ENCODE results near the gene COX4I1.
A peak's percentile ranks its signal among the peaks of the same experiment; 100 is the strongest.

The COX4I1 gene

DNA sequence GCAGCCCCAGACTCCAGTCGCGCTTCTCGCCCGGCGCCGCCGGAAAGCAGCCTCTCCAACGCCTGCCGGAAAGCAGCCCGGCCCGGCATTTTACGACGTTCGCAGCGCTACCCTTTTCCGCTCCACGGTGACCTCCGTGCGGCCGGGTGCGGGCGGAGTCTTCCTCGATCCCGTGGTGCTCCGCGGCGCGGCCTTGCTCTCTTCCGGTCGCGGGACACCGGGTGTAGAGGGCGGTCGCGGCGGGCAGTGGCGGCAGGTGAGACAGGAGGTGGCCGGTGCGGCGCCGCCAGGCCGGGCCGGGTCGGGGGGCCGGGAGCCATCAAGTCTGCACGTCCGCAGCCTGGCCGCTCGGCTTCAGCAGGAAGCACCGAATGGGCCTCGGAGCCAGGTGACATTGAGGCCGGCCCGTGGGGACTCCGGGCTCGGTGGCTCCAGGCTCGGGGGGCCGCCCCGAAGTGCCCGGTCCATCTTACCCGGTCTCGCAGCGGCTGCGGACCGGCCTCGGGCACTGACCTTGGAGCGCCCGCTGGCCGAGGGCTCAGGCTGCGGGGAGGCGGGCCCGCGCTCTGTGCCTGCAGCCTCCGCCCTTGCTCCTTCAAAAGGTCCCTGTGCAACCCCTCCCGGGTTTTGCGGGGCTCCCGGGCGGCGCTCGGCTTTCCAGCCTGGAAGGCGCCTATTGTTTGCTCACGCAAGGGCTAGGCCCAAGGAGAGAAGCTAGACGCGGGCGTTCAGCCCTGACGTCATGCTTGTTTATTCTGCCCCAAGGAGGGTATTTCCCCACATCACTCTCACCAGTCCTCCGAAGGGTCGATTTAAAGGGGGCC is at the start of gene COX4I1, which contains the start of gene EMC8:
Gene COX4I1 (plus strand): TSS at position 199 of the 824 bp plus-strand sequence. CDS start 1,511 bp downstream, outside the sequence.
Gene EMC8 (minus strand): TSS at position 48 of the 824 bp plus-strand sequence. CDS start 249 bp downstream, outside the sequence.
- DNase-seq, result peak; percentile 91

DNA sequence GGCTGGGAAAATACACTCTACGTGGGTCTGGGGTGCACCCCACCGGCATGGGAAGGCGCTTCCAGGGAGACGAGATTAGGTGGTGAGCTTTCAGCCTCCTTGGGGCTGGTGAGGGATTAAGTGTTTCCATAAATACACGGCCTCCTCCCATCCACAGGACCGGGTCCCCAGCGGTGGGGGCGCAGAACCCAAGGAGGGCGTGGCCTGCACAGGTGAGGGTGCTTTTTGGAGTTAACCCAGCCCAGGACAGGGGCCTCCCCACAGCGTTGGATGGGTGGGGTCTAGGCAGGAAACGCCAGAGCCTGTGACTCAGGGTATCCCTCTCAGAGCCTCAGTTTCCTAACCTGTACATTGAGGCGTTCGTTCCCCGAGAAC is 49.7 kb upstream of the COX4I1 start:
- no peak for DNase-seq

DNA sequence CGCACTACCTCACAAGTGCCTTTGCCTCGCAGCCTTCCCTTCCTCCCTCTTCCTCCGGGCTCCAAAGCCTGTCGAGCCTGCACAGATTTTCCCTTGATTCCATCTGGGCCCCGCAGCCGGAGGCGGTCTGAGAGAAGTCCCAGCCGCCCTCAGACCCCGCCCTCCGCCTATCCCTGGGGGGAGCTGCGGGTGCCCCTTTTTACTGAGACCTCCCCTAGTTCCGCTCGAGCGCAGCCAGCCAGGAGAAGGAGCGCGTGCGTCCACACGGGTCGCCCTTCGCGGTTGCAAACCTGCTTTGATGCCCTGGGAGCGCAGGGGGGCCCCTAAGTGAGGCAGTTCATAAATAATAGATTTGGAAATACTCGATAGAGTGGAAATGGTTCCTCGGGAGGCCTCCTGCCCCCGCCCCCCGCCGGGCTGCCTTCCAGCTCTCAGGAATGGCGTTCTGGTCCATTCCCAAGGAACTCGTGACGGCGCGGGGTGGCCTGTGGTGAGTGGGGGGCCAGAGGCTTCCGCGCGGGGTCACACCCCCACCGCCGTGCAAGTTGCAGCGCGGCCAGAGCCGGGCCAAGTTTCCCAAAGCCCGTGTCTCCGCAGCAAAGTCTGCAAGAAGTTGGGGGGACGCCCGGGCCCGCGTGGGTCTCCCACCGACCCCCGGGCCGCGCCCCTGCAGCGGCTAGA is 49.2 kb upstream of the COX4I1 start:
- no peak for DNase-seq

DNA sequence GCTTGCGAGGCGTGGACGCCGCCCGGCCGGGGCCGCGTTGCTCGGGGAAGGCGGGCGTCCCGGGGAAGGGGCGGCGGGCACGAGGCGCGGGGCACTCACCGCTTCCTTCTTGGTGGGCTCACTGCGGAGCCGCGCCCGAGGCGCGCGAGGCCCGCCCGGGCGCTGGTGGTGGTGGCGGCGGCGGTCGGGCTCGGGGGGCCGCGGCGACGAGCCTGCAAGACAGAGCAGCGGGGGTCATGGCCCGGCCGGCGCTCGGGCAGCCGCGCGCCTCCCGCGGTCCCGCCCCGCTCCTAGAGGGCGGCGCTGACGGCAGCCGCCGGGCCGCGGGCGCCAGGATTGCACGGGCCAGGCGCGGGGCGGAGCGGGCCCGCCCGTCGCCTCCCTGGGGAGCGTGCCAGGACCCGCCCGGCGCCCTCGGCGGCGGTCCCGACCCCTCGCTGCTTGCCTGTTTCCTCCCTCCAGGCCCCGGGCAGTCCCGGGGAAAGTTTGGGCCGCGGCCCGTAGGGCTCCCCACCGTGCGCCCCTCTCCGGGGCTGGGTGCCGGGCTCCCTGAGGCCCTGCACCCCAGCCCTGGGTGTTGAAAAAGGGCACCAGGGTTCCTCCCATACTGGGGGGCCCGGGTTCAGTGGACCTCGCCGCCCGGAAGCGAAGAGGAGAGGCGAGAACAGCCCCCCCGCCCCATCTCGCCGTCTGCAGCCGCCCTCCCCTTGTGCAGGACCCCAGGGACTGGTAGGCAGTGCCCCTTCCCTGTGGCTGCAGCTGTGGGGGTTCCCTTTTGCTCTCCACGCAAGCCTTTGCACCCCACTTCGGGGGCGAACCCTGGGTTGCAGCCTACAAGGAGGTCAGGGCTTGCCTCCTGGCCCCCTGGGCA is 48.4 kb upstream of the COX4I1 start, which contains the start of gene C16orf74:
Gene C16orf74 (minus strand): TSS at position 270 of the 871 bp plus-strand sequence. CDS start 15,879 bp downstream, outside the sequence.
- DNase-seq, result peak; percentile 30

DNA sequence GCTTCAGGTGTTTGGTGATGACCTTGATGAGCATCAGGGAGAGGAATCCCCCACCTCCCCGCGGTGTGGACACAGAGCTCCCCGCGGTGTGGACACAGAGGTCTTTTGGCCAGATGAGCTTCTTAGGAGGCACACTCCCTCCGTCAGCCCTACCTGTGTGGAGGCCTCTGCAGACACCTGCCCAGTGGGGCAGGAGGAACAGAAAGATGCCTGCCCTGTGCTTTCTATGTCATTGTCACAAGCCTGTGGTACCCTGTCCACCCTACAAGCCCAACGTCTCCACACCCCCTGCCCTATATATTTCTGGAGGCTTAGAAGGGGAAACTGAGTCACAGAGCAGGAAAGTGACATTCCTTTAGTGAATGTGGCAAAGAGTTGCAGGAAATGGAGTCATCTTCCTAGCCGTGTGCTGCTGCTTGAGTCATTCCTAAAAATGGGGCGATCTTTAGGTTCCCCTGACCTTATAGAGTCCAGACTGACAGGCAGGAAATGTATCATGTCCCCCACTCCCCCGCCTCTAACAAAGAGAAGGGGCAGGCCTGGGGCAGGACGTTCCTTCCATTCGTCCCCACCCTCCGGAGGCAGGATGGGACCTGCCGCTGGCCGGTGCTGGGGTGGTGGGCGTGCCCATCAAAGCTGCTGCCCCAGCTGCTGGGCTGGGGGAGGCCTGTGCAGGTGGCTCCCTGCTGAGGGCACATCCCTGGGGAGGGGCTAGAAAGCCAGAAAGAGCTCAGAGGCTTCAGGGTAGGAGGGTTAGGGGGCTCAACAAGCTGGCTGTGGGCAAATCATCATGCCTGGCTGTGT is 47.6 kb upstream of the COX4I1 start:
- DNase-seq, result no peak

DNA sequence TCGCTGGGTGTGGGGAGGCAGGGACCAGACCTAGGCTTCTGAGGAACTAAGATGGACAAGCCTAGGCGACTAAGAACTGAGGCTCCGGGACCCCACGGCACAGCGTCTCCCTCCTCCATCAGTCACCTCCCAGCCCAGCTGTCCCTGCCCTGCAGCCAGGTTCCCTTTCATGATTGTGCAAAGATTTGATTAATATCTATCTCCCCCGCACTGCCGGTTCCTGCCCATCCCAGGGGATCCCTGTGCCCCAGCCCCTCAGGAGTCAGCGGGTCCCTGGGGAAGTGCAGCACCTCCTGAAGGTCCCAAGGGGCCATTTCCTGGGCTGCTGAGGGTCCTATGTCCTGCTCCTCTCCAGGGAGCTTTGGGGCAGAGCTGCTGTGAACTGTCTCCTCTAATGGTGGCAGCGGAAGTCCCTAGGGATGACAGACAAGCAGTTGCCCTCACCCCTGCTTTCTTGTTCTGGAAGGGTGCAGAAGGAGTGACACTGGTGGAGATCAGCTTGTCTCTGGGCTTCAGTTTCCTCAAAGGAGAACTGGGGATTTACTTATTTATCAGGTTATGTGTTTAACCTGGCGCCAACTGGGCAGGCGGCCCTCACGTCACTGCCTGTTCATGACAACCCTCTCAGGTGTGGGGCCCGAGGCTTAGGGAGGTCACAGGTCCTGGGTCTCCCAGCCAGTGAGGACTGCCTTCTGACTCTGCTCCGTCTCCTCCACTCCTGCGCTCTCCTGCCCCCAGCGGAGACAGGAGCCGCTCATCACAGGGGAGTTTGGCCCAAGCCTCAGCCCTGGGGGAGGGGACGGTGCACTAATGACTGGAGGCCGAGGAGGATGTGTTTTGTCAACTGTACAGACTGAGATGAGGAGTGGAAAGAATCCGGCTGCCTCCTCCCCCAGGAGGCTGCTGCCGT is 46.7 kb upstream of the COX4I1 start:
- no peak for DNase-seq

DNA sequence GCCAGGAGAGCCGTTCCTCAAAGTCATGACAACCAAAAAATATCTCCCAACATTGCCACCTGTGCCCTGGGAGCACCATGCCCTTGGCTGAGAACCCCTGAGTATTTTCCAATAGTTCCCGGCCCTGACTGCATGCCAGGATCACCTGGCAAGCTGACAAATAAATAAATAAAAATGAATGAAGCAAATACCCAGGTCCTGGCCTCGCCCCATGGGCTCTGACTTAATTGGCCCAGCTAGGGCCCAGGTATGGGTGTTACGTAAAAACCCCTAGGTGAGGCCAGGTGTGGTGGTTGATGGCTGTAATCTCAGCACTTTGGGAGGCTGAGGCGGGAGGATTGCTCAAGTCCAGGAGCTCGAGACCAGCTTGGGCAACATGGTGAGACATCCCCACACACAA is 45.9 kb upstream of the COX4I1 start:
- no peak for DNase-seq

DNA sequence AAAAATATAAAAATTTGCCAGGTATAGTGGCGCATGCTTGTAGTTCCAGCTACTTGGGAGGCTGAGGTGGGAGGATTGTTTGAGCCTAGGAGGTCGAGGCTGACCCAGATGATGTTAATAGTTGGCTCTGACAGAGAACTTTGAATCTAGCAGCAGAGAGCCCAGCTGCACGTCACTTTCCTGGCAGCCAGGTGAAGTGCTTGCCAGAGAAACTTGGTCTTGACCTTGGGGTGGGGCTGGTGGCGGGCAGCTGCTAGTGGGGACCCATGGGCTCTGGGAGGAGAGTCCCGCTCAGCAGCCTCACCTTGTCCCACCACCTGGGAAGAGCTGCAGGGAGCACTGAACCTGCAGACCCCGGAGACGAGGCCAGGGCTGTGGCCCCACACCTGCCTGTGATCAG is 45.5 kb upstream of the COX4I1 start:
- DNase-seq, result no peak

DNA sequence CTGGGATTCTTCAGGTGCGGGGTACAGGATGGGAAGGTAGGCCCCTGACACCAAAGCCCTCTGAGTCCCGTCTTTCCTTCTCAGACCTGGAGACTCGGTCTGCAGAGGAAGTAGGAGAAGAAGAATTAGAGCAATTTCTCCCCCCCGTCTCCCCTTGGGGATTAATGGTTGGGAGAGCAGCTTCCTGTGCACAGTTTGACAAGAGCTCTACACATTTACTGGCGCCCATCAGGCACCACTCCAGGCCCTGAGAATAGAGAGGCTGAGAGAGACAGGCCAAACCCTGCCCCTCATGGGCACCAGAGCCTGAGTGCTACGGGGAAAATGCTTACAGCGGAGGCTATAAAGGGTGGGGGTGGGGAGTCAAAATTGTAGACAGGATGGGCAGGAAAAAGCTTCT is 45.1 kb upstream of the COX4I1 start:
- no peak for DNase-seq

DNA sequence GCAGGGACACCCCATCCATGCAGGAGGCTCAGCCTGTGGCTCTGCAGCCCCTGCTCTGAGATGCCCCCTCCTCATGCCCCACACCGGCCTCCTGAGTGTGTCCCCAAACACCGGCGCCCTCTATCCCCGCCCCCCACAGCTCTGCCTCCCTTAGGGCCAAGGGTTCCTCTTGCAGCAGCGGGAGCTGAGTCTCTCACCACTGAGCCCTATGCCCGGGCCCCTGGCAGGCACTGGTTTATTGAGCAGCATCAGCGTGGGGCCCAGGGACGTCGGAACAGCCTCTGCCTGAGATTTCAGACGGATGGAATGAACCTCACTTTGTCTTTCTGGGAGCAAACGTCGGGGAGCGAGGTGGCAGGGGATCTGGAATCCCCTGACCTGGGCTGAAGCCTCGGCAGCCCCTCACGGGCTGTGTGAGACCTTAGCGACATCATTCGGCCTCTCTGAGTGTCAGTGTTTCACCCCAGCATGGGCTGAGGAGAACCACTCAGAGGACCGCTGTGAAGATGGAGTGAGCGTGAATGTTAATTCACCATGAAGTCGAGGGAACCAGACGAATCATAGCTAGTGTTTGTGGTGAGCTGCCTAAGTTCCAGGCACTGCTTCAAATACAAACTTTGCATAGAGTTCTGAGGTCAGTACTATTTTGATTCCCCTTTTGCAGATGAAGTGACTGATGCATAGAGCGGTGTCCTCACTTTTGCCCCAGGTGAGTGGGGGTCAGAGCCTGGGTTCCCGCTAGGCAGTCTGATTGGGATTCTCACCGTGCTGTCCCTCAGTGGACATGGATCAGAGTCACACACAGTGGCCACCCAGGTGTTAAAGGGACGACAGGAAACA is 43.3 kb upstream of the COX4I1 start:
- DNase-seq, result no peak

DNA sequence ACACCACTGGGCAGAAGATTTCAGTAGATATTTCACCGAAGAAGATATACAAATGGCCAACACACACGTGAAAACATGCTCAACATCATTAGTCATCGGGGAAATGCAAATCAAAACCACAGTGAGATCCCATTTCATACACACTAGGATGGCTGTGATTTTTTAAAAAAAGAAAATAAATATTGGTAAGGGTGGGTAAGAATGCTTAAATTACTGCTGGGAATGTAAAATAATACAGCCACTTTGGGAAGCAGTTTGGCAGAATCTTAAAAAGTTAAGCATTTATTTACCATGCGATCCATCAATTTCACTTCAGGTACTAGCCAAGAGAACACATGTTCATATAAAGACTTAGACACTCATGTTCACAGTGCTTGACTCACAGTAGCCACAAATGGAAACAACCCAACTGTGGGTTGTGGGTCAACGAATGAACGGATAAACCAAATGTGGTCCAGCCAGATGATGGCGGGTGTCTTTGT is 42.1 kb upstream of the COX4I1 start:
- DNase-seq, result no peak

DNA sequence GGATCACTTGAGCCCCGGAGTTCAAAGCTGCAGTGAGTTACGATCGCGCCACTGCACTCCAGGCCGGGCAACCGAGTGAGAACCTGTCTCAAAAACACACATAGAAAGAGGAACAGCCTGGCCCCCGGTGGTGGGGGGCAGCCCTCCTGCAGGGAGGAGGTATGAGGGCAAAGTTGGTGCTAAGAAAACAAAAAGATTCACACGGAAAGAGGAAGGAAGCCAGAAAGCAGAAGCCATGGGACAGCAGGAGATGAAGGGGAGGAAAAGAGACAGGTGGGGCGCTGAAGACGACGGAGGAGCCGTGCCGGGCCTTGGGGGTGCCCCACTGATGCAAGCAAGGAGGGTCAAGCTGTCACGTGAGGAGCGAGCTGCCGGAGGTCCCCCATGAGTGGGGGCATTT is 40.4 kb upstream of the COX4I1 start:
- peak; percentile 11 for DNase-seq

DNA sequence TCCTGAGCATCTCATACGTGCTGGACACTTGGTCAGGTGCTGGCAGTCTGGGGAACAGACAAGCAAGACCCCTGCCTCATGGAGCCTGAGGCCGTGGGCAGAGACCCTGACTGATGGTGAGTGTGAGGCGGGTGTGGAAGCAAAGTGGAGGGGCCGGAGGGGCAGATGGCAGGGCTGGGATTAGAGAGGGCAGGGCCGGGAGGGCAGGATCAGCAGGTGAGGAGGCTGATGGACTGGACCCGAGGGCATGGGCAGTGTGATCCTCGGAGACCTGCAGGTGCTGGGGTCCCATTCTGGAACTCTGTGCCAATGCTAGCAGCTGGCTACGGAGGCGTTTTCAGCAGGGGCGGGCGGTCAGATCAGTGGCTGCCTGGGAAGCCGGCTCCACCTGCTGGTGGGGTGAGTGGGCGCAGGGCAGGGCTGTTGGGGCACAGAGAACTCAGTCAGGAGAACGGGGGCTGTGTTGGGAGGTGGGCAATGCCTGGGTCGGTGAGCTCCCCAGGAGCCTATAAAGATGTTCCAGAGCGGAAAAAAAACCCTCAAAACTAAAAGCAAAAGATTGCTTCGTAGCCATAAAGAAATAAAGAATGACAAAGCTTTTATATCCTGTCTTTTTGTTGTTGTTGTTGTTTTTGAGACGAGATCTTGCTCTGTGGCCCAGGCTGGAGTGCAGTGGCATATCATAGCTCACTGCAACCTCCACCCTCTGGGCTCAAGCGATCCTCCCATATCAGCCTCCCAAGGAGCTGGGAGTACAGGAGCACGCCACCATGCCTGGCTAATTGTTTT is 39.7 kb upstream of the COX4I1 start:
- DNase-seq, result peak; percentile 37

DNA sequence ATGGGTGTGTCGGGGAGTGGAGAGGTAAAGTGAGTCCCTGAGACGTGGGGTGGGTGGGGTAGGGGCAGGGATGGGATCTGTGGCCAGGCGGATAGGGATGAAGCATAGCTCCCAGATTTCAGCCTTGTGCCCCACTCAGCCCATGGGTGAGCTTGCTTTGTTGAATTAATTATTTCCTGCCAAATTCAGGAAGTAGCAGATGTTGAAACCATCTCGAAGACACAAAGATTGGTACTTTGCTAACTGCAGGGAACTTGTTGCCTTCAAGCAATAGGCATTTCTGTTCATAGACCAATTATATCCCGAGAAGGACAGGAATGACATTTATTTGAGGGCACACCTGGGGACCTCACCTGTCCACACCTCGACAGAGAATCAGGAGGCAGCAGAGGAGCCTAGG is 37.6 kb upstream of the COX4I1 start:
- no peak for DNase-seq

DNA sequence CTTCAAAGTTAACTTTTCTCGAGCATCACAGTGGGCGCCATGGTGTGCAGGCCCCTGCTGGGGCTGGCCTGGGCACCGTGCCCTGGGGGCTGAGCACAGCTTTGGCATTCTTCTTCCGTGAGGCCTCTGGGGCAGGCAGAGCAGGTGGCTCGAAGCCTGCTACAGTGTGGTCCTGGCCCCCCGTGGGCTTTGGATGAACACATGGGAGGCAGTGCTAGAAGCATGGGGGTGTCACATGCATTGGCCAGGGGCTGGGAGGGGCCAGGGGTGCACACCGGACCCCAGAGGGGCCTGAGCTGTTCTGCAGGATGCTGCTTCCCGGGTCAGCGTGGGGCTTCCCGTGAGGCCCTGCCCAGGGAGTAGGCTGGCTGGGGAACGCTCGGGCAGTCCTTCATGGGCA is 36.5 kb upstream of the COX4I1 start:
- DNase-seq, result no peak

DNA sequence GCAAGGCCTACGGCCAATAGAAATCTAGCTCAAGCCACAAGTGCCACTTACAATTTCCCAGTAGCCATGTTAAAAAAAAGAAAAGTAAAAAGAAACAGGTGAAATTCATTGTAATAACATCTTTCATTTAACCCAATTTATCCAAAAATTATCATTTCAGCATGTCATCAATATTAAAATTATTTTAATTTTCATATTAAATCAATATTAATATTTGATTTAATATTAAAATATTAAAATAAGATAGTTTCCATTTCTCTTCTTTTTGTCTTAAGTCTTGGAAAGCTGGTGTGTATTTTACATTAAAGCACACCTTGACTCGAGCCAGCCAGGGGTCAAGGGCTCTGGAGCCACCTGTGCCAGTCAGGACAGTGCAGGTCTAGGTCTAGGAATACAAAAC is 35.9 kb upstream of the COX4I1 start:
- no peak for DNase-seq

DNA sequence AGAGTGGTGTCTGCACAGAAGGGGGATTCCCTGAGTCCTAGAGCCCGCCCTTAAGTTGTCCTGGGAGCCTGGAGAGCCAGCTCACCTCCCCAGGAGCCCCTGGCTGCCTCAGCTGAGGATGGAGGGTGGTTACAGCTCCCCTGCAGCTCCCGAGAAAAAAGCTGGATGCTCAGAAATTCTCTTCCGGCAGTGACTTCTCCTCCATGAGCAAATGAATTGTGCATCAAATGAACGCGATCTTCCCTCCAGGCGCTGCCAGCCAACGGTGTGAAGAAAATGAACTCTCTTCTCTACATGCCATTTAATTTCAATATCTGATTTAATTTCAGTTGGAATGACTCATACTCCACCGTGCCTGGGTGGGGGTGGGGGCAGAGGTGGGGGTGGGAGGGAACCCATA is 34.3 kb upstream of the COX4I1 start:
- no peak for DNase-seq

DNA sequence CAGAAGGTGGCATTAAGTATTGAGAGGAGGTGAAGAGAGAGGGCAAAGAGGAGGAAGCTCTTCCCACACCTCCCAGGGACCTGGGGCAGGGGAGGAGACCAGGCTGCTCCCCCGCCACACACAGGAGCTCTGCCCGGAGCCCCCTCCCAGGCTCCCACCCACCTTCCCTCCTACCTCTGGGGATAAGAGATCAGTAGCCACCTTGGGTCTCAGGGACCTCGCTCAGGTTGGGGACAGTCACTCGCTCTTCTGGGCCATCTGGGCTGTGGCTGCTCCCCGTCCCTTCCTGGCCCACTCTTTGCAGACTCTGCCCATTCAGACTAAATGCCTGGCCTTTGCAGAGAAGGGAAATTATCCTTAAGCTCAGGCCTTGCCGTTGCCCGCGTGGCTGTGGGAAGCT is 33.7 kb upstream of the COX4I1 start:
- no peak for DNase-seq

DNA sequence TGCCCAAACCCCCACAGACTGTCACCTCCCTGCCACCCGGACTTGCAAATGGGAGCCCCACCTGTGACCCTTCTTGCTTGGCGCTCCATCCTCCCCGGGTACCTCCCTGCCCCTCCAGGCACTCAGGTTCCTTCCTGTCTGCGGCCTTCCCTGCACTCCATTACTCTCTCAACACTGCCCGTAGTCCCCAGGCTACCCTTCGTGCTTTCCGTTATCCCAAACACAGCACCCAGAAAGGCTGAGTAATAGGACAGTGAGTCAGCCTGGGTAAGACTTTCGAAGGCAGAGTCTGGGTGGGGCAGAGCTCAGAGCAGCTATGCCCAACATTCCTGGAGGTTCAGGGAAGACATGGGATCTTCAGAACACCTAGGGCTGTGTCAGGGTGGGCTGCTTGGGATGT is 32.0 kb upstream of the COX4I1 start:
- no peak for DNase-seq

Measured in hematopoietic multipotent progenitor cell treated with erythropoietin and hydrocortisone succinate and interleukin-3 and kit ligand, for 8 days (in vitro differentiated cells).